Kidney epithelial cell (primary cell): ENCODE results near the gene MACROD2. TPM values are rescaled to one million over a fixed set of nuclear protein-coding genes. Genes with fewer than 3 reads are reported as not detected.

Experiments
- DNase-seq: peaks from one replicate; pipeline ENCODE4 v3.0.0-alpha.2; 2010; ENCODE audit warnings: low read depth
- H3K27me3 ChIP-seq: 2 replicates; pipeline ENCODE4 v1.6.0; 2011; ENCODE audit warnings: low read length; ENCODE audit not compliant: control insufficient read depth, insufficient read depth
- H3K36me3 ChIP-seq: 2 replicates; pipeline ENCODE4 v1.5.1; 2011; ENCODE audit warnings: low read length; ENCODE audit not compliant: control insufficient read depth, insufficient read depth
- H3K4me3 ChIP-seq: 2 replicates; pipeline ENCODE4 v1.5.1; 2011; ENCODE audit warnings: low read depth, mild to moderate bottlenecking, control low read depth, low read length
- total RNA-seq: library from RNA; depleted of rRNA; stranded (reverse); fragments of >200 nt; gene quantifications from 2 replicates; pipeline ENCODE4 v1.2.3, GENCODE V29; 2015
- TF ChIP-seq, protein P1 (sequence below): IDR thresholded peaks from 2 replicates; pipeline ENCODE4 v1.5.1; 2011; ENCODE audit warnings: mild to moderate bottlenecking, moderate library complexity, low read length, control low read depth, inconsistent platforms; ENCODE audit not compliant: insufficient read depth, poor library complexity, severe bottlenecking

MACROD2 gene
- total RNA-seq, 1 donor from 2014 or later = 0.79 TPM

DNA sequence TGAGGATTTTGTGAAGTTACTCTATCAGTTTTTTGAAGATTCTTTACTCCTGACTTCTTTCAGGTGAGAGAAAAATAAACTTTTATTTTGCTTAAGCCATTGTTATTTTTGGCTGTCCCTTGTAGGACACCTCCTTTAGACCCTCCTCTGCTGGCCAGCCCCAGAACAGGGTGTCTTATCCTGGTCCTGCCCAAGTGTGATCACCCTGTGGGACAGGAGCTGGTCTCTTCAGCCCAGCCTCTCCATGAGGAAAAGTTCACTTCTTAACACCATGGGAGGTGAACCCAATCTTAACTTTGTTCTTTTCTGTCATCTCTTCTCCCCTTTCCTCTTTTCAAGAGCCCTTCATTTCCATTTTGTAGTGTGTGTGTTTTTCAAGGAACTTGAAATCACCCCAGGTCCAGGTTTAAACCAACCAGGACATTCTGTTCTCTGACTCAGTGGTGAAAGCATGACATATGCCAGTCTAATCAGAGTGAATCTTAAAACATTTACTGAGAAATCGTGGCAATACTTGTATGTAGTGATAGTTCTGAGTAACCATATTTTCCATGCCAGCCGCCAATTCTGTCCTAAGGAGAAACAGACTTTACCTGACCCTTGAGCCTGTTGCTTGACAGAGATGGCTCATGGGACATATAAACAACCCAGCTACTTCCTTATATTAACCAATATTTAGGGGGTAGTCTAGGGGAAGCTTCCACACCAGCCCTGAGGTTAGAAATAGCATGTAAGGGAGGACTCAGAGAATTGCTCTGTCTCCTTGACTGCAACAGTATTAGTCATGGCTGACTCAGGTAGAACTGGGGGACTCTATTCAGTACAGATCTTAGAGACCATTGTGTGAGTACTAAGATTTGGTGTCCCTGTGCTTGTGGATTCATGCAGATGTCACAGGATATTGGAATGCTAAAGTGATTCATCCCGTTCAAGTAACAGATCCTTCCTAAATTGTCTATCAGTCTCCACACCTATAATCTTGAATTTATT lies 293.3 kb downstream of the MACROD2 start:
- Histone ChIP-seq H3K4me3 (no peak overlapping the region), H3K27me3 (no peaks in the 10 kb centered on the region), H3K36me3 (no peaks in the 10 kb centered on the region)
- DNase-seq = peak; percentile 78
- TF ChIP-seq, protein P1, sequence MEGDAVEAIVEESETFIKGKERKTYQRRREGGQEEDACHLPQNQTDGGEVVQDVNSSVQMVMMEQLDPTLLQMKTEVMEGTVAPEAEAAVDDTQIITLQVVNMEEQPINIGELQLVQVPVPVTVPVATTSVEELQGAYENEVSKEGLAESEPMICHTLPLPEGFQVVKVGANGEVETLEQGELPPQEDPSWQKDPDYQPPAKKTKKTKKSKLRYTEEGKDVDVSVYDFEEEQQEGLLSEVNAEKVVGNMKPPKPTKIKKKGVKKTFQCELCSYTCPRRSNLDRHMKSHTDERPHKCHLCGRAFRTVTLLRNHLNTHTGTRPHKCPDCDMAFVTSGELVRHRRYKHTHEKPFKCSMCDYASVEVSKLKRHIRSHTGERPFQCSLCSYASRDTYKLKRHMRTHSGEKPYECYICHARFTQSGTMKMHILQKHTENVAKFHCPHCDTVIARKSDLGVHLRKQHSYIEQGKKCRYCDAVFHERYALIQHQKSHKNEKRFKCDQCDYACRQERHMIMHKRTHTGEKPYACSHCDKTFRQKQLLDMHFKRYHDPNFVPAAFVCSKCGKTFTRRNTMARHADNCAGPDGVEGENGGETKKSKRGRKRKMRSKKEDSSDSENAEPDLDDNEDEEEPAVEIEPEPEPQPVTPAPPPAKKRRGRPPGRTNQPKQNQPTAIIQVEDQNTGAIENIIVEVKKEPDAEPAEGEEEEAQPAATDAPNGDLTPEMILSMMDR = no peak

GRCh38 chr20:14291502-14291901 lies 296.2 kb downstream of the MACROD2 start:
- no peak for DNase-seq
- no peaks in the 10 kb centered on the region for H3K27me3 ChIP-seq

DNA sequence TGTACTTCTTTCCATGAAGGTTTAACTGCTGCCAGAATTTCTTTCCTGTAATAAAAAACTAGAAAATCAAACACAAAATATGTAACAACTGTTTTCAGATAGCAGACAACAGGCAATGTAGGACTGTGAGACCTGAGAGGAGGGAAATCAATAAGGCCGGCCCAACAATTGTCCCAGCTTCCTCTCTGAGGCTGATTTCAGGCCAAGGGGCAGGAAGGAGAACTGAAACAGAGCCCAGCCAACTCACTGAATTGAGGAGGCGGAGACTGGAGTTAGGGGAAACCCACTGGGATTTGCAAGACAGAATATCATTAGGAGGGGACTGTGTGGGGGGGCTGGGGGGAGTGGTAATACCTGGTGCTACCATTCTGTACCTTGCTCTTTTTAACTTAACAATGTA lies 299.9 kb downstream of the MACROD2 start:
- Histone ChIP-seq H3K27me3 (no peaks in the 10 kb centered on the region), H3K36me3 (no peaks in the 10 kb centered on the region), H3K4me3 (no peak overlapping the region)
- no peak for DNase-seq
- TF ChIP-seq, protein P1 = no peak

More at GRCh38 chr20:14291502-14291901, 296.2 kb downstream of the MACROD2 start:
- TF ChIP-seq, protein P1 = no peak
- Histone ChIP-seq H3K36me3 (no peaks in the 10 kb centered on the region), H3K4me3 (no peak overlapping the region)

DNA sequence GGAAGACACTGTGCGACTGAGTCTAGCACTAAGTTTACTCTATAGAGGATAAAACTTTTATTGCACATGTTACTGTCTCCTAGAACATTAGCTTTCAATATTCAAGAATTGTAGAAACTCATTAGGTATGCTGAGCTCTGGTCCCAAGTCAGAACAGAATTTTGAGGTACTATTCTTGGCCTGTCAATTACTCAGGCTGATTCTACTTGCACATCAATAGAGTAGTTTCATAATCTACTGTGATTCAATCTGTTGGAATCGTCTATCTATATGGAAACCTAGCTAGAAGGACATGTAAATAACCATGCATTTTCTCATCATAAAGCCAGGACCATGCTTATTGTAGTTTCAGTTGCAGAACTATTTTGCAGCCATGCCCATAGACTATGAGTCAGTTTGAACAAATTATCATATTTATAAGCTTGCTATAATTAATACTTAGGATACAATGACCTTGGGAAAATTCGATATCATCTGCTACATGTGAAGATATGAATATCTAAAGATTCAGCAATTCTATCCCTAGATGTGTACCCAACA lies 300.5 kb downstream of the MACROD2 start:
- no peaks in the 10 kb centered on the region for H3K36me3 ChIP-seq
- TF ChIP-seq, protein P1 = no peak
- no peak for DNase-seq
- H3K27me3 ChIP-seq = no peaks in the 10 kb centered on the region
- H3K4me3 ChIP-seq = no peak overlapping the region

- H3K36me3 ChIP-seq = no peaks in the 10 kb centered on the region
- no peak overlapping the region for H3K4me3 ChIP-seq
- TF ChIP-seq, protein P1 = no peak
- no peak for DNase-seq
- no peaks in the 10 kb centered on the region for H3K27me3 ChIP-seq
Measured at GRCh38 chr20:14299831-14300230, 304.5 kb downstream of the MACROD2 start.
